Measurements from ENCODE around the gene ILRUN.
A peak's percentile ranks its signal among the peaks of the same experiment; 100 is the strongest.

The ILRUN gene

GRCh38 chr6:34663831-34664255, 32.7 kb downstream of the ILRUN start:
- TF ChIP-seq, protein P1, sequence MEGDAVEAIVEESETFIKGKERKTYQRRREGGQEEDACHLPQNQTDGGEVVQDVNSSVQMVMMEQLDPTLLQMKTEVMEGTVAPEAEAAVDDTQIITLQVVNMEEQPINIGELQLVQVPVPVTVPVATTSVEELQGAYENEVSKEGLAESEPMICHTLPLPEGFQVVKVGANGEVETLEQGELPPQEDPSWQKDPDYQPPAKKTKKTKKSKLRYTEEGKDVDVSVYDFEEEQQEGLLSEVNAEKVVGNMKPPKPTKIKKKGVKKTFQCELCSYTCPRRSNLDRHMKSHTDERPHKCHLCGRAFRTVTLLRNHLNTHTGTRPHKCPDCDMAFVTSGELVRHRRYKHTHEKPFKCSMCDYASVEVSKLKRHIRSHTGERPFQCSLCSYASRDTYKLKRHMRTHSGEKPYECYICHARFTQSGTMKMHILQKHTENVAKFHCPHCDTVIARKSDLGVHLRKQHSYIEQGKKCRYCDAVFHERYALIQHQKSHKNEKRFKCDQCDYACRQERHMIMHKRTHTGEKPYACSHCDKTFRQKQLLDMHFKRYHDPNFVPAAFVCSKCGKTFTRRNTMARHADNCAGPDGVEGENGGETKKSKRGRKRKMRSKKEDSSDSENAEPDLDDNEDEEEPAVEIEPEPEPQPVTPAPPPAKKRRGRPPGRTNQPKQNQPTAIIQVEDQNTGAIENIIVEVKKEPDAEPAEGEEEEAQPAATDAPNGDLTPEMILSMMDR (IDR thresholded peaks at IDR 0.05; ENCODE audit: insufficient read depth, low read length) = no peak
- TF ChIP-seq GABPA (IDR thresholded peaks at IDR 0.05; ENCODE audit: low read depth) (no peak), SPI1 (IDR thresholded peaks at IDR 0.05; ENCODE audit: borderline replicate concordance, low read depth) (peak; percentile 23; the same call in 1 of the 2 replicates)
- Histone ChIP-seq H3K27ac (replicated peaks) (peak overlapping the region; percentile 72), H3K27me3 (ENCODE audit: insufficient read depth, poor library complexity, severe bottlenecking) (no peaks in the 10 kb centered on the region), H3K4me3 (replicated peaks; ENCODE audit: insufficient read depth, low read length) (no peak overlapping the region)
- peak in 1 of 2 experiments; percentile 23 for DNase-seq (ENCODE audit: low read depth in 1 of 2, low spot score in 1 of 2)

GRCh38 chr6:34663371-34663770, 33.2 kb downstream of the ILRUN start:
- TF ChIP-seq, protein P1 (IDR thresholded peaks at IDR 0.05; ENCODE audit: insufficient read depth, low read length) = no peak
- TF ChIP-seq POLR2AphosphoS5 (IDR thresholded peaks at IDR 0.05; ENCODE audit: low read depth) (no peak), SPI1 (IDR thresholded peaks at IDR 0.05; ENCODE audit: borderline replicate concordance, low read depth) (no peak), GABPA (IDR thresholded peaks at IDR 0.05; ENCODE audit: low read depth) (no peak)
- TF ChIP-seq, protein P2, sequence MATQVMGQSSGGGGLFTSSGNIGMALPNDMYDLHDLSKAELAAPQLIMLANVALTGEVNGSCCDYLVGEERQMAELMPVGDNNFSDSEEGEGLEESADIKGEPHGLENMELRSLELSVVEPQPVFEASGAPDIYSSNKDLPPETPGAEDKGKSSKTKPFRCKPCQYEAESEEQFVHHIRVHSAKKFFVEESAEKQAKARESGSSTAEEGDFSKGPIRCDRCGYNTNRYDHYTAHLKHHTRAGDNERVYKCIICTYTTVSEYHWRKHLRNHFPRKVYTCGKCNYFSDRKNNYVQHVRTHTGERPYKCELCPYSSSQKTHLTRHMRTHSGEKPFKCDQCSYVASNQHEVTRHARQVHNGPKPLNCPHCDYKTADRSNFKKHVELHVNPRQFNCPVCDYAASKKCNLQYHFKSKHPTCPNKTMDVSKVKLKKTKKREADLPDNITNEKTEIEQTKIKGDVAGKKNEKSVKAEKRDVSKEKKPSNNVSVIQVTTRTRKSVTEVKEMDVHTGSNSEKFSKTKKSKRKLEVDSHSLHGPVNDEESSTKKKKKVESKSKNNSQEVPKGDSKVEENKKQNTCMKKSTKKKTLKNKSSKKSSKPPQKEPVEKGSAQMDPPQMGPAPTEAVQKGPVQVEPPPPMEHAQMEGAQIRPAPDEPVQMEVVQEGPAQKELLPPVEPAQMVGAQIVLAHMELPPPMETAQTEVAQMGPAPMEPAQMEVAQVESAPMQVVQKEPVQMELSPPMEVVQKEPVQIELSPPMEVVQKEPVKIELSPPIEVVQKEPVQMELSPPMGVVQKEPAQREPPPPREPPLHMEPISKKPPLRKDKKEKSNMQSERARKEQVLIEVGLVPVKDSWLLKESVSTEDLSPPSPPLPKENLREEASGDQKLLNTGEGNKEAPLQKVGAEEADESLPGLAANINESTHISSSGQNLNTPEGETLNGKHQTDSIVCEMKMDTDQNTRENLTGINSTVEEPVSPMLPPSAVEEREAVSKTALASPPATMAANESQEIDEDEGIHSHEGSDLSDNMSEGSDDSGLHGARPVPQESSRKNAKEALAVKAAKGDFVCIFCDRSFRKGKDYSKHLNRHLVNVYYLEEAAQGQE (IDR thresholded peaks at IDR 0.05; ENCODE audit: insufficient replicate concordance, low read depth) = no peak
- no peak for DNase-seq (ENCODE audit: low read depth in 1 of 2, low spot score in 1 of 2)
- H3K27me3 ChIP-seq (ENCODE audit: insufficient read depth, poor library complexity, severe bottlenecking) = no peaks in the 10 kb centered on the region
- peak overlapping the region; percentile 72 for H3K27ac ChIP-seq (replicated peaks)
- no peak overlapping the region for H3K4me3 ChIP-seq (replicated peaks; ENCODE audit: insufficient read depth, low read length)

- Histone ChIP-seq H3K27ac (replicated peaks) (no peak overlapping the region), H3K27me3 (ENCODE audit: insufficient read depth, poor library complexity, severe bottlenecking) (no peaks in the 10 kb centered on the region), H3K4me3 (replicated peaks; ENCODE audit: insufficient read depth, low read length) (no peak overlapping the region)
- DNase-seq (ENCODE audit: low read depth in 1 of 2, low spot score in 1 of 2) = no peak
- TF ChIP-seq GABPA (IDR thresholded peaks at IDR 0.05; ENCODE audit: low read depth) (no peak), POLR2AphosphoS5 (IDR thresholded peaks at IDR 0.05; ENCODE audit: low read depth) (no peak), SPI1 (IDR thresholded peaks at IDR 0.05; ENCODE audit: borderline replicate concordance, low read depth) (no peak)
- TF ChIP-seq, protein P1 (IDR thresholded peaks at IDR 0.05; ENCODE audit: insufficient read depth, low read length) = no peak
- TF ChIP-seq, protein P2 (IDR thresholded peaks at IDR 0.05; ENCODE audit: insufficient replicate concordance, low read depth) = no peak
Observed at GRCh38 chr6:34661357-34661756, 35.2 kb downstream of the ILRUN start.
